Mucosa of descending colon (tissue), 3 donors: ENCODE measurements around the gene ALKBH3. TPM values are rescaled to one million over a fixed set of nuclear protein-coding genes. Genes with fewer than 3 reads are reported as not detected.

Source experiments
- ATAC-seq: fragments of 200-7000 bp; cut with Tn5 transposase; one replicate; pipeline ENCODE4 v1.9.1; 2020; ENCODE audit warnings: mild to moderate bottlenecking, moderate library complexity
- DNase-seq, 3 donors: peaks; one replicate each; pipeline ENCODE4 v3.0.0-alpha.2; 2020
- H3K36me3 ChIP-seq: fragments of 200-600 bp; one replicate; pipeline ENCODE4 v1.8.0; 2021; ENCODE audit warnings: low read depth, mild to moderate bottlenecking
- H3K4me1 ChIP-seq: fragments of 200-600 bp; one replicate; pipeline ENCODE4 v1.8.0; 2021; ENCODE audit warnings: low read depth, mild to moderate bottlenecking
- H3K4me3 ChIP-seq: fragments of 200-600 bp; one replicate; pipeline ENCODE4 v1.8.0; 2021; ENCODE audit warnings: mild to moderate bottlenecking
- H3K9me3 ChIP-seq: fragments of 200-600 bp; one replicate; pipeline ENCODE4 v1.8.0; 2021; ENCODE audit warnings: mild to moderate bottlenecking
- CTCF ChIP-seq: fragments of 200-600 bp; IDR thresholded peaks from one replicate; pipeline ENCODE4 v1.8.0; 2022; ENCODE audit warnings: antibody characterized with exemption, mild to moderate bottlenecking
- intact Hi-C, 2 donors: fragments of 100-400 bp; cut with DNase I in 1 of 2; cut with micrococcal nuclease in 1 of 2; formaldehyde crosslinking; loops; one replicate each; pipeline versions ENCODE4 v1.11.0 to v1.11.1; 2022; cut with DNase I, micrococcal nuclease
- total RNA-seq, 3 donors: library from RNA; stranded (reverse); fragmentation: NEBNext Ultra II Directional in 2 of 3; extraction: Animal tissue kit (Norgen Biotek cat#: 25700) in 2 of 3; gene quantifications; one replicate each; pipeline versions ENCODE4 v1.2.1 to v1.2.4, GENCODE V29; 2021 to 2023
- donor health status: DM: no; HTN: no; CAD: no; lungs with moderate emphysema.
- donor health status: DM: no; HTN: no; CAD: no.
- donor health status: DM: no; HTN: yes; CAD: no.

The ALKBH3 gene
- total RNA-seq, 3 donors from 2014 or later, result 18.9 to 27.7 (median 27.0) TPM

GRCh38 chr11:43944761-43945311 is 64.2 kb downstream of the ALKBH3 start:
- TF ChIP-seq CTCF, result peak; percentile 71
- H3K4me3 ChIP-seq, result no peak overlapping the region
- H3K4me1 ChIP-seq, result peaks cover 21% of the 10 kb centered on the region
- peak; percentile 67 for ATAC-seq
- intact Hi-C loops, result no loop called here
- peak in 2 of 3 donors; percentile 84 for DNase-seq
- no peaks in the 10 kb centered on the region for H3K36me3 ChIP-seq
- H3K9me3 ChIP-seq, result no peaks in the 10 kb centered on the region

- ATAC-seq, result peak; percentile 12
- no peaks in the 10 kb centered on the region for H3K36me3 ChIP-seq
- no peak for TF ChIP-seq CTCF
- no peaks in the 10 kb centered on the region for H3K9me3 ChIP-seq
- H3K4me1 ChIP-seq, result peaks cover 21% of the 10 kb centered on the region
- intact Hi-C loops, result no loop called here
- no peak for DNase-seq
- no peak overlapping the region for H3K4me3 ChIP-seq
Measured at GRCh38 chr11:43947003-43947500, 66.4 kb downstream of the ALKBH3 start.

GRCh38 chr11:43947815-43948214 is 67.2 kb downstream of the ALKBH3 start:
- Histone ChIP-seq H3K4me3 (no peak overlapping the region), H3K4me1 (peaks cover 16% of the 10 kb centered on the region), H3K9me3 (no peaks in the 10 kb centered on the region), H3K36me3 (no peaks in the 10 kb centered on the region)
- no peak for DNase-seq
- intact Hi-C loops, result no loop called here
- ATAC-seq, result no peak
- TF ChIP-seq CTCF, result no peak

GRCh38 chr11:43948341-43949225 is 68.0 kb downstream of the ALKBH3 start:
- peaks cover 11% of the 10 kb centered on the region for H3K4me1 ChIP-seq
- intact Hi-C loops, result no loop called here

GRCh38 chr11:43950311-43950855 is 69.8 kb downstream of the ALKBH3 start:
- Histone ChIP-seq H3K9me3 (no peaks in the 10 kb centered on the region), H3K36me3 (no peaks in the 10 kb centered on the region), H3K4me3 (no peak overlapping the region), H3K4me1 (no peaks in the 10 kb centered on the region)
- intact Hi-C loops, result no loop called here
- DNase-seq (no peak), ATAC-seq (no peak)
- no peak for TF ChIP-seq CTCF

More at GRCh38 chr11:43948341-43949225, 68.0 kb downstream of the ALKBH3 start:
- TF ChIP-seq CTCF, result no peak
- H3K9me3 ChIP-seq, result no peaks in the 10 kb centered on the region
- DNase-seq (no peak), ATAC-seq (no peak)
- no peaks in the 10 kb centered on the region for H3K36me3 ChIP-seq
- no peak overlapping the region for H3K4me3 ChIP-seq
